GM12872 (cell line): Measurements from ENCODE around the gene CGNL1.

Experiments used
- TF ChIP-seq, protein P1 (sequence below): IDR thresholded peaks from 3 replicates; pipeline ENCODE4 v1.5.1; 2011; ENCODE audit warnings: low read depth, mild to moderate bottlenecking, low read length, moderate library complexity; ENCODE audit not compliant: insufficient read depth

The CGNL1 gene

DNA sequence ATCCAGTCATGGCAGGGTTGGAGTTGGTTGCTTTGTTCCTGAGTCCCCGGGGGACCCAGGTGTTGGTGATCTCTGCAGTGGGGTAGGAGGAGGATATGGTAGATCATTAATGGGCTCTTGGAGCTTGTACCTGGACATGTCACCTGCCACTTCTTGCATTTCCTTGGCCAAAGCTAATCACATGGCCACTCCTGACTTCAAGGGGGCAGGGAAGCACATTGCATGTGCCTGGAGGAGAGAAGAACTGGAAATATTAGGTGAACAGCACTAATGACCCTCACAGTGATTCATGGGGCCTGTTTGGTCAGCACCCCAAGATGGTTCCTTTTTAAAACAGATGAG lies 128.3 kb downstream of the CGNL1 start:
- TF ChIP-seq, protein P1, sequence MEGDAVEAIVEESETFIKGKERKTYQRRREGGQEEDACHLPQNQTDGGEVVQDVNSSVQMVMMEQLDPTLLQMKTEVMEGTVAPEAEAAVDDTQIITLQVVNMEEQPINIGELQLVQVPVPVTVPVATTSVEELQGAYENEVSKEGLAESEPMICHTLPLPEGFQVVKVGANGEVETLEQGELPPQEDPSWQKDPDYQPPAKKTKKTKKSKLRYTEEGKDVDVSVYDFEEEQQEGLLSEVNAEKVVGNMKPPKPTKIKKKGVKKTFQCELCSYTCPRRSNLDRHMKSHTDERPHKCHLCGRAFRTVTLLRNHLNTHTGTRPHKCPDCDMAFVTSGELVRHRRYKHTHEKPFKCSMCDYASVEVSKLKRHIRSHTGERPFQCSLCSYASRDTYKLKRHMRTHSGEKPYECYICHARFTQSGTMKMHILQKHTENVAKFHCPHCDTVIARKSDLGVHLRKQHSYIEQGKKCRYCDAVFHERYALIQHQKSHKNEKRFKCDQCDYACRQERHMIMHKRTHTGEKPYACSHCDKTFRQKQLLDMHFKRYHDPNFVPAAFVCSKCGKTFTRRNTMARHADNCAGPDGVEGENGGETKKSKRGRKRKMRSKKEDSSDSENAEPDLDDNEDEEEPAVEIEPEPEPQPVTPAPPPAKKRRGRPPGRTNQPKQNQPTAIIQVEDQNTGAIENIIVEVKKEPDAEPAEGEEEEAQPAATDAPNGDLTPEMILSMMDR = no peak

DNA sequence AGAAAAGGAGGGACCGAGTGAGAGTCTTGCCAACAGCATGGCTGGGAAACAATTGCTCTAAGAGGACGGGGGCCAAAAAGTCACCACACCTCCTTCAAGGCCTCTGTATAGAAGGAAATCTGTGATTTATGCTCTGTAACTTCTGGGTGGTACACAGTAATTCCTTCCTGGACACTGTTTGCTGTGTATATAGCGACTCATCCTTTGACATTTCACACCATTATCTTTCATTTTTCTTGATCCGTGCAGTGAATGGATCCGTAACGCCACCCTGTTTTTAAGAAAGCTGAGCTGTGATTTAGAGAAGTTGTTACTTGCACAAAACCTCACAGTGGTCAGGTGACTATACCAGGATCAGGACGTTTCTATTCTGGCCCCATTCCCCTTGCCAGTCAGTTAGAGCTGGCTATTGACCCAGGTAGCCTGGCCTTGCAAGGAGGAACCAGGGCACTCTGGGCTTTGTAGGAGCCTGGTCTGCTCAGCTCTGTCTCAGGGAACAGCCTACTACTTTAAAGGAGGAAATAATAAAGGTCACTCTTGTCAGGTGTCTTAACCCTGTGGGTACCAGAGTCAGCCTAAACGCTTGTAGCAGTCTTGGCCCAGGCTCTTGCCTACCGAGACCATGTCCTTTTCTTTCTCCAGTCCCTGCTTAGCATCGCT lies 128.9 kb downstream of the CGNL1 start:
- TF ChIP-seq, protein P1 = no peak

DNA sequence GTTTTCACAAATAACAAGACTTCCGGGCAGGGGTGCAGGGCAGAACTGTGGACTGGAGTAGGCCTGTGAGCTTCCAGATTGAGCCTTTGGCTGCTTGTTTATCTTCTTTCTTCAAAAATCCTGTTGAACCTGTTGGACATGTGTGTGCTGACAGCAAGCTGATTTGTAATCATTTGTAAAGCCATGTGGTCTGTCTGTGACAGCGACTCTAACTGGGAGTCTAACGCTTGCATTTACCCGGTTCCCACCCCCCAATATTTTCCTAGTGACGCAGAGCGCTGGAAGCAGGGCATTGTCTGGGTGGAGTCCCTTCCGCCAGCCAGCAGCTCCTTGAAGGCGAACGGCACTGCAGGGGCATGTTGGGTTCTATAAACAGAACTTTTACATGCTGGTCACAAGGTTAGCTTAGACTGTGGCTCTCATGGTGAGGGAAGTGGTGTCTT lies 129.7 kb downstream of the CGNL1 start:
- TF ChIP-seq, protein P1 = no peak

DNA sequence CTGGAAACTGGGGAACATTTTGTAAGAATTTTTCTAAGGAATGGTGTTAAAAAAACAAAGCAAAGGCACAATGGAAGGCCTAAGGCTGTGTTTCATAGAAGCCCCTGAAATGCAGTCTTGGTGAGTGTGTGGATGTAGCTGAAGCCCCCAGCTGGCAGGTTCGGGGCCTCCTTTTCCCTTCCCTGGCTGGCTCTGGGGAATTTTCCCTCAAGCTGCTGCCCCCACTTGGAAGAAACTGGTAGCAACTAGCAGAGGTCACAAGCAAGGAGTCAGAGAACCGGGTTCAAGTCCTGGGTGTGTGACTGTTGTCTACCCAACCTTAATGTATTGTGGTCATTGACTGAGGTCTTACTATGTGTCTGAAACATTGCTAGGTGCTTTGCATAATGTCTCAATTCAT lies 130.1 kb downstream of the CGNL1 start:
- TF ChIP-seq, protein P1 = no peak

DNA sequence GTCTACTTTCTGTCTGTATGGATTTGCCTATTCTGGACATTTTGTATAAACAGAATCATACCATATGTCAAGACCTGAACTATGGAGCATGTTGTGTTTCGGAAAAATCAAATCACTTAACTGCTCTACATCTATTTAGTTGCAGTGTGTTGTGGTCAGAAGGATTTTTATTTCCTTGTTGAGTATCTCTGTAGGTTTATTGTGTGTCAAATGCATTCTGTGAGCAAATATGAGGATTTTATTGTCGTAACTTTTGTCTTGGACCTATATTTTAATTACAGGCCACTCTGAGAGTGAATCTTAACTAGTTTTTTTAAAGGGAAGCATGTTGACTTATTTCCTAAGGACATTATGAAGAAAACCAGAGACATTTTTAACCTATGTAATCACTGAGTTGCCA lies 130.8 kb downstream of the CGNL1 start:
- TF ChIP-seq, protein P1 = no peak

DNA sequence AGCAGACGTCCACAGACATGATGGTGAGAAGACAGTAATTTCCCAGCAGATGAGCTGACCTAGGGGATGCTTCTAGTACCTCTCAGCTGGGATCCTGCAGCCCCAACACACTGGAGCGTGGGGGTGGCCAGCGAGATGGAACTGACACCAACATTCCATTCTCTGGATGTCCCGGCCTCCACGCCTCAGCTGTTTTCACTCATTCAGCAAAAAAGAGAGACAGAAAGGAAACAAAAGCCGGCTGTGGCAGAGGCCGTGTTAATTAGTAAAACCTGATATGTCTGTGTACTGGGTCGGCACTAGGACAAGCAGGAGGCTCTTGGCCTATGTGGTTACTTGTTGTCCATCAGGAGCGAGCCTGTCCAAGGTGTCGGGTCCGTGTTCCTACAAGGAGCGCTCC lies 132.8 kb downstream of the CGNL1 start:
- TF ChIP-seq, protein P1 = no peak

DNA sequence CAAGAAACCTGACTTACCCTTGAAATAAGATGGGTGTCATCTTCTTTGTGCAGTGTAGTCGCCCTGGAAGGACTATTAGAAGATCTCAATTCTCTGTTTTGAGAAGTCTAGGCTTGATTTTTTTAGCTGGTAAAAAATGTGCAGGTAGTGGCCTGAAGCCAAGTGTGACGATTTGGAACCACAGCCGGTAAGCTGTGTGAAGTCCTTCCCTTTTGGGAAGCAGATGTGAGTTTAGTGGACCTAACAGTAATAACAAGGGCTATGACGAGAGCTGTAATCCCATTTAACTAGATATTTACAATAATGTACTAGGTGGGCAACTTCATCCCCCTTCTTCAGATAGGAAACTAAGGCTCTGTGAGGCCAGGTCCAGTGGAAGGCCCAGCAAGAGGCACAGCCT lies 133.7 kb downstream of the CGNL1 start:
- TF ChIP-seq, protein P1 = no peak
